ENCODE results near the gene ATP8B1.
"Not testable (repeated sequence)": the region's sequence is repeated elsewhere in the genome, so short reads cannot be mapped to it uniquely, and the experiment has no call there.

The ATP8B1 gene

GRCh38 chr18:57719211-57719935 is 83.7 kb downstream of the ATP8B1 start:
- not testable (repeated sequence) for DNase-seq (ENCODE audit: low read depth)

- DNase-seq (ENCODE audit: low read depth): no peak
Observed at GRCh38 chr18:57716549-57716948, 86.6 kb downstream of the ATP8B1 start.

GRCh38 chr18:57715671-57716070 is 87.4 kb downstream of the ATP8B1 start:
- no peak for DNase-seq (ENCODE audit: low read depth)

- no peak for DNase-seq (ENCODE audit: low read depth)
Observed at GRCh38 chr18:57715073-57715472, 88.0 kb downstream of the ATP8B1 start.

GRCh38 chr18:57710226-57710625 is 92.9 kb downstream of the ATP8B1 start:
- DNase-seq (ENCODE audit: low read depth): no peak

- no peak for DNase-seq (ENCODE audit: low read depth)
Observed at GRCh38 chr18:57709335-57709734, 93.8 kb downstream of the ATP8B1 start.

- no peak for DNase-seq (ENCODE audit: low read depth)
Observed at GRCh38 chr18:57708288-57708687, 94.8 kb downstream of the ATP8B1 start.

- DNase-seq (ENCODE audit: low read depth): no peak
Observed at GRCh38 chr18:57705832-57706595, 97.1 kb downstream of the ATP8B1 start.

- DNase-seq (ENCODE audit: low read depth): no peak
Observed at GRCh38 chr18:57705011-57705410, 98.1 kb downstream of the ATP8B1 start.

GRCh38 chr18:57698571-57699276 is 104.4 kb downstream of the ATP8B1 start:
- no peak for DNase-seq (ENCODE audit: low read depth)

- no peak for DNase-seq (ENCODE audit: low read depth)
Observed at GRCh38 chr18:57697426-57697825, 105.7 kb downstream of the ATP8B1 start.

- no peak for DNase-seq (ENCODE audit: low read depth)
Observed at GRCh38 chr18:57696271-57696670, 106.8 kb downstream of the ATP8B1 start.

GRCh38 chr18:57691363-57691762 is 111.8 kb downstream of the ATP8B1 start:
- no peak for DNase-seq (ENCODE audit: low read depth)

- no peak for DNase-seq (ENCODE audit: low read depth)
Observed at GRCh38 chr18:57687970-57688369, 115.1 kb downstream of the ATP8B1 start.

GRCh38 chr18:57683470-57683869 is 119.6 kb downstream of the ATP8B1 start:
- no peak for DNase-seq (ENCODE audit: low read depth)

- no peak for DNase-seq (ENCODE audit: low read depth)
Observed at GRCh38 chr18:57677262-57678211, 125.6 kb downstream of the ATP8B1 start.

GRCh38 chr18:57674891-57675290 is 128.2 kb downstream of the ATP8B1 start:
- no peak for DNase-seq (ENCODE audit: low read depth)

- DNase-seq (ENCODE audit: low read depth): no peak
Observed at GRCh38 chr18:57670046-57670445, 133.1 kb downstream of the ATP8B1 start.

GRCh38 chr18:57668021-57668420 is 135.1 kb downstream of the ATP8B1 start:
- DNase-seq (ENCODE audit: low read depth): no peak

GRCh38 chr18:57666818-57667497 is 136.2 kb downstream of the ATP8B1 start:
- DNase-seq (ENCODE audit: low read depth): no peak

GRCh38 chr18:57664568-57665165 is 138.4 kb downstream of the ATP8B1 start:
- no peak for DNase-seq (ENCODE audit: low read depth)
